ENCODE measurements around the gene TP53.
A peak's percentile ranks its signal among the peaks of the same experiment; 100 is the strongest.

TP53 gene

GRCh38 chr17:7687908-7688807 lies 868 bp upstream of the TP53 start, which contains the start of gene WRAP53:
Gene WRAP53, plus strand, starts transcription at chr17:7688477. Its CDS starts 172 bp downstream, at chr17:7688649.
- Histone ChIP-seq H3K36me3 (ENCODE audit: insufficient read depth) (no peaks in the 10 kb centered on the region), H2AFZ (ENCODE audit: low read depth) (peak within 1 kb of the TSS; percentile 41; the same call in 1 of the 2 replicates), H3K4me1 (ENCODE audit: low read depth, poor library complexity, severe bottlenecking) (no peaks in the 10 kb centered on the region), H3K27me3 (ENCODE audit: insufficient read depth, low read depth) (no peaks in the 10 kb centered on the region), H3K4me2 (peak within 1 kb of the TSS; percentile 45; the same call in 1 of the 2 replicates), H3K4me3 (IDR thresholded peaks at IDR 0.05; ENCODE audit: insufficient read depth, low read depth, low read length) (no peak within 1 kb of the TSS), H4K20me1 (ENCODE audit: insufficient read depth) (no peaks in the 10 kb centered on the region), H3K27ac (peak within 1 kb of the TSS; percentile 81), H3K9ac (peak within 1 kb of the TSS; percentile 86), H3K79me2 (ENCODE audit: insufficient read depth, low read depth) (peaks cover 38% of the 10 kb centered on the region; the same call in 1 of the 2 replicates)
- peak; percentile 51 for TF ChIP-seq CTCF (conservative IDR thresholded peaks at IDR 0.05; ENCODE audit: low read depth, low read length)

- Histone ChIP-seq H3K9ac (peak overlapping the region; percentile 86), H3K4me2 (no peak overlapping the region; the same call in 1 of the 2 replicates), H4K20me1 (ENCODE audit: insufficient read depth) (no peaks in the 10 kb centered on the region), H2AFZ (ENCODE audit: low read depth) (no peak overlapping the region), H3K4me3 (IDR thresholded peaks at IDR 0.05; ENCODE audit: insufficient read depth, low read depth, low read length) (no peak overlapping the region), H3K36me3 (ENCODE audit: insufficient read depth) (no peaks in the 10 kb centered on the region), H3K79me2 (ENCODE audit: insufficient read depth, low read depth) (peaks cover 44% of the 10 kb centered on the region; the same call in 1 of the 2 replicates), H3K27ac (peak overlapping the region; percentile 81), H3K4me1 (ENCODE audit: low read depth, poor library complexity, severe bottlenecking) (no peaks in the 10 kb centered on the region), H3K27me3 (ENCODE audit: insufficient read depth, low read depth) (no peaks in the 10 kb centered on the region)
- TF ChIP-seq CTCF (conservative IDR thresholded peaks at IDR 0.05; ENCODE audit: low read depth, low read length): no peak
Measured at GRCh38 chr17:7686222-7687071, 843 bp downstream of the TP53 start.

- H3K4me2 ChIP-seq: peak overlapping the region; percentile 33
- no peak for TF ChIP-seq CTCF (conservative IDR thresholded peaks at IDR 0.05; ENCODE audit: low read depth, low read length)
- H3K4me3 ChIP-seq (IDR thresholded peaks at IDR 0.05; ENCODE audit: insufficient read depth, low read depth, low read length): no peak overlapping the region
- H4K20me1 ChIP-seq (ENCODE audit: insufficient read depth): no peaks in the 10 kb centered on the region
- H3K36me3 ChIP-seq (ENCODE audit: insufficient read depth): no peaks in the 10 kb centered on the region
- peaks cover 44% of the 10 kb centered on the region; the same call in 1 of the 2 replicates for H3K79me2 ChIP-seq (ENCODE audit: insufficient read depth, low read depth)
- no peak overlapping the region for H2AFZ ChIP-seq (ENCODE audit: low read depth)
- no peaks in the 10 kb centered on the region for H3K4me1 ChIP-seq (ENCODE audit: low read depth, poor library complexity, severe bottlenecking)
- H3K27ac ChIP-seq: peak overlapping the region; percentile 81
- H3K9ac ChIP-seq: peak overlapping the region; percentile 27; the same call in 1 of the 2 replicates
- H3K27me3 ChIP-seq (ENCODE audit: insufficient read depth, low read depth): no peaks in the 10 kb centered on the region
Measured at GRCh38 chr17:7685533-7686221, 1.6 kb downstream of the TP53 start.
